IPS-NIHi7 (cell line): ENCODE results near the gene INF2.
"Not testable (repeated sequence)": the region's sequence is repeated elsewhere in the genome, so short reads cannot be mapped to it uniquely, and the experiment has no call there.

Source experiments
- DNase-seq: peaks from one replicate; pipeline ENCODE4 v3.0.0; 2012; ENCODE audit warnings: mixed read lengths; ENCODE audit errors: extremely low spot score

The INF2 gene

DNA sequence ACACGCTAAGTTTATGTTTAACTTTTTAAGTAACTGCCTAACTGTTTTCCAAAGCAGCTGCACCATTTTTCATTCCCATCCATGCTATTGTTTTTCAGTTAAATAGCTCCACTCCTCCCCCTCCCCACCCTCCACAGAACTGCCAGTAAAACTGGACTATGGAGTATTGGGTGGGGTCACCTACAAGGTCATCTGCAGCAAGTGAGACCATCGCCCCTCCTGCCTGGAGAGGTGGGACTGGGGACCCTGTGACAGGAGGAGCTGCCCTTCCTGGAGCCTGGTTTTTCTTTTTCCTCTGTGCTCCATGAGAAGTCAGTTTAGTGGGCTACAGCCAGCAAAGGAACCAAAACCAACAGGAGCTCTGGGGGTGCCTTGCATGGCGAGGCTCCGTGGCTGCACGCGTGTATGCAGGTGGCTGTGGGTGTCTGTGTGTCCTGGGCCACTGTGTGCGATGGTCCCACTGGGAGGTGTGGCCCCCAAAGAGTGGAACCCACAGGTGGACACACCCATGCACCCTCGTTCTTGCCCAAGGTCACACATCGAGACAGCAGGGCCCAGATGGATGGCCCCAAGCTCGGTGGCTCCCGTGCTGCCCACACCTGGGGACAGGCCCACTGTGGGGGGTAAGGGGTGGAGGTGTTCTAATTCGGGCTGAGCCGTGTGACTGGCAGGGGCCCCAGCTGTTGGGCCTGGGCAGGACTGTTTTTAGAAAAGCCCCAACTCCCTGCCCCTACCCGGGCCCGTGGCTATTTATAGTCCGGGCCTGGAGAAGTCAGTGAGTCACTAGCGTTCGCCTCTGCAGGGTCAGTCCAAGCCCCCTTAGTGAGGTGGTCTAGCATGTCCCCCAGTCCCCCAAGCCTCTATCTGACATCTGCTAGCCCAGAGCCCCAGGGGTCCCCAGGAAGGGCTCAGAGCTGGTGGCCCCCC lies 32.4 kb downstream of the INF2 start:
- no peak for DNase-seq

DNA sequence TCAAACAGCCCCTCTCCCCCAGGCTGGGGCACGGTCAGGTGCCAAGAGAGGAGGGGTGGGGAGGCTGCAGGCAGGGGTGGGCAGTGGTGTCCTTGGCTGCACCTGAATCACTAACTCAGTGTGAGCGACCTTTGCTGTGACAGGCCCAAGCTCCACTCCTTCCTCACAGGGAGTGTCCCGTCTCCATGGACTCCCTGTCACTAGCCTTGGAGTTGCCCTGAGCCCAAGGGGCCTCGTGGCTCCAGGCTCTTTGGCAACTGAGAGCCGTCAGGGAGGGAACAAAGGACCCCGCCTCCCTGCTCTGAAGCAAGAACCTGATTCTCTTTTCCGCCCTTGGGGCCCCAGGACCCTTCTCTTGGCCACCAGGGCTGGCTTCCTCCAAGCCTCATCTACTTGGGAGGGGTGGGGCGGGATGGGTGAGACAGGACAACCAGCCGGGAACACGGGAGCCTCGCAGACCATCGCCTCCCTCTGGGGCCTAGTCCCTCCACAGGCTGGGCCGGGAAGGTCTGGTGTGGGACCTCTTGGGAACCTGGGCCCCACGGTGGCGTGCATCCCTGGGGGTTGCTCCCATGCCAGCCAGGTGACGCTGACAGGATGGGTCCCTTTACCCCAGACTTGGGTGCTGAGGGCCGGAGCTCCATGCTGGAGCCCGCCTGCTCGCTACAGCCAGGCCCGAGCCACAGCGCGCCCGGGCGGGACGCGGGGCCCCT lies 33.7 kb downstream of the INF2 start:
- peak; percentile 38 for DNase-seq

GRCh38 chr14:104723651-104724406 lies 34.4 kb downstream of the INF2 start, which contains the start of gene ADSS1:
ADSS1 (plus strand) TSS chr14:104724229; CDS start chr14:104724271, 42 bp downstream.
- DNase-seq, result peak; percentile 93

DNA sequence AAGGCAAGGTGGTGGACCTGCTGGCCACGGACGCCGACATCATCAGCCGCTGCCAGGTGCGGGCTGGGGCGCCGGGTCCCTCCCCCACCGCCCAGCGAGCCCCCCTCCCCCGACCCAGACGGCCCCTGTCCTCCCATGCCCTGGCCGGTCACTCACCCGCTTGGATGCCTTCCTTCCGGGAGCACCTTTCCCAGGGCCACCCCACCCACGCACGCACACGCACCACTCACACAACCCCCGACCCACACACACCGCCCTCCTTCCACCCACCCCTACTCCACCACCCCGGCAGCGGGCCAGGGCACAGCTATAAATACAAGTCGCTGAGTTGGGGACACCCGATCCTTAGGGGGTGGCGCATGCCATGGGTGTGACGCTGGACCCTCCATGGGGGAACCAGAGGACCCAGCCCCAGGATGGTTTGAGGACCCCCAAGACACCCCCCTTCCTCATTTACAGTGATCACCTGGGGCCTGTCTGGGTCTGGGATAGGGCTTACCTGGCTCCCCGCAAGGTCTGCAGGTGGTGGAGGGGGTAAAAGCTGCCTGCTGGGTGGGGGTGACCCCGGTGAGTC lies 35.1 kb downstream of the INF2 start:
- peak; percentile 48 for DNase-seq

GRCh38 chr14:104724981-104725771 lies 35.8 kb downstream of the INF2 start:
- DNase-seq, result peak; percentile 85

DNA sequence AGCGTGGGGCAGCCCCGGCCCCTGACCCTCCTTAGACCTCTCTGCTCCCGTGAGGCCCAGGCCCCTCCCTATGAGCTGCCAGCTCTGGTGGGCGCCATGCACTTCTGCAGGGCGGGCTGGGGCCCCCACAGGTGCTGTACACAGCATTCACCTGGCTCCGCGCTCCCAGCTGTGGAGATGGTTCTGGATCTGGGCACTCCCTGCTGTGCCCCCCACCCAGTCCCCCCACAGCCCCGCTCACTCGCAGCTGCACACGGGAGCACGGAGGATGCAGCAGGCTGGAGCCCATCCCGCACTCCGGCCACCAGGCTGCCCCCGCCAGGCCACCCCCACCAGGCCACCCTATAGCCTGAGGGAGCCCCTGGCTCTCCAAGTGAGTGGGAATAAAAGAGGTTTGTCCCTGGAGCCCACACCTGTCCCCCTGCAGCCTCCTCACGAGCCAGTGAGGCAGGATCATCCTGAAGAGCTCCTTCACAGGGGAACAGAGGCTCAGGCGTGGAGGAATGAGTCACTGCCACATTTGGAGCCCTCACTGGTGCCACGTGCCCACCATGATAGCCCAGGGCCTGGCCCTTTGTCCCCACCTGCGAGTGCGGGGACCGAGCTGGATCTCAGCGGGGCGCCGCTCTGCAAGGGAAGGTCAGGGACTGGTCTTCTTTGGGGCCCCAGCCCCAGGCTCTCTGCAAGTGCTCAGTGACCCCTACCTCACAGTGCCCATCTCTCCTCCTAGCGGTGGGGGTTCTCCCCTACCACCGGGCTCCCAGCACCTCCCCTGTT lies 36.5 kb downstream of the INF2 start:
- DNase-seq, result no peak

- DNase-seq, result no peak
These were observed 37.4 kb downstream of the INF2 start for GRCh38 chr14:104726600-104727451.

DNA sequence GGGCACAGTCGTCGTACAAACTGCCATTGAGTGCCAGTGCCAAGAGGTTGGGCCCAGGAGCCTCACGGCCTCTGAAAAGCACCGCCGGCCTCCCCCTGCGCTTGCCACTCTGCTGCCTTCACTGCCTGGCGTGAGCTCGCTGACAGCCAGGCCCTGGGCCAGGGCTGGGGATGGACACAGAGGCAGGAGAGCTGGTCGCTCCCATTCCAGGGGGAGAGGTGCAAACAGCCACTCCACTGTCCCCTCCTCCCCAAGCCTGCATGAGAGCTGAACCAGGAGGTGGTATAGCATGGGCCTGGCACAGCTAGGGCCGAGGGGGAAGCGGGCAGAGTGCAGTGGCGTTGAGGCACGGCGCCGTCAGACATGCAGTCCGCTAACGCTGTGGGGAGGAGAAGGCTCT lies 39.2 kb downstream of the INF2 start:
- DNase-seq, result no peak

DNA sequence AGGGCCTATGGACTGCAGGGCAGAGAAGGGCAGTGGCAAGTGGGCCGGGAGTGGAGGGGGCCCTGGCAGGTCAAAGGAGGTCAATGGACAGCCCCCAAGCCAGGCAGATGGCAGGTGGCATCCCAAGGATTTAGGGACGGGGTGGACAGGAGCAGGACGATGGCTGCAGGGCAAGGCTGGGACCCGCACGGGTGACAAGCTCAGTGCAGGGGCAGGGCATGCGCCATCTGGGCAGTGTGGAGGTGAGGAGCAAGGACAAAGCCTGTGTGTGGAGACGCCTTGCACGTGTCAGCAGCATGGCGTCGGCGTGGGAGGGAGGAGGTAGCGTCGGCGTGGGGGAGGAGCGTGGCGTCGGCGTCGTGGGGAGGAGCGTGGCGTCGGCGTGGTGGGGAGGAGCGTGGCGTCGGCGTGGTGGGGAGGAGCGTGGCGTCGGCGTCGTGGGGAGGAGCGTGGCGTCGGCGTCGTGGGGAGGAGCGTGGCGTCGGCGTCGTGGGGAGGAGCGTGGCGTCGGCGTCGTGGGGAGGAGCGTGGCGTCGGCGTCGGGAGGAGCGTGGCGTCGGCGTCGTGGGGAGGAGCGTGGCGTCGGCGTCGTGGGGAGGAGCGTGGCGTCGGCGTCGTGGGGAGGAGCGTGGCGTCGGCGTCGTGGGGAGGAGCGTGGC lies 39.9 kb downstream of the INF2 start:
- DNase-seq, result not testable (repeated sequence)

- no peak for DNase-seq
These were observed 40.4 kb downstream of the INF2 start for GRCh38 chr14:104729835-104730181.

DNA sequence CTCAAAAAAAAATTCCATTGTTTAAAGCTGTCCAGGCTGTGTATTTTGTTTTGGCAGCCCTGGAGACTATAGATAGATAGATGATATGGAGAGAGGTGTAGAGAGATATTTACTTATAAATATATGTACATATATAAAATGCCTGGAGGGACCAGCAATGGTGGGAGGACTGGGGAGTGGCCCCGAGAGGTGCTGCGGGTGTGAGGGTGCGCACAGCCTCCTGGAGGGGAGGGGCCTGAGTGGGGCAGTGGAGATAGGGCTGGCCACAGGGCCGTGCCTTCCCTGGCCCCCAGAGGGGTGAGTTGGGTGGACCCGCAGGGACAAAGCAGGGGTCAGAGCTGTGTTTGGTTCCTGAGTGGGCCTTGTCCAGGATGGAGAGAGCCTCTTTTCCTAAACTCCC lies 41.1 kb downstream of the INF2 start:
- no peak for DNase-seq

- DNase-seq, result peak; percentile 82
These were observed 42.2 kb downstream of the INF2 start for GRCh38 chr14:104731320-104732294.

DNA sequence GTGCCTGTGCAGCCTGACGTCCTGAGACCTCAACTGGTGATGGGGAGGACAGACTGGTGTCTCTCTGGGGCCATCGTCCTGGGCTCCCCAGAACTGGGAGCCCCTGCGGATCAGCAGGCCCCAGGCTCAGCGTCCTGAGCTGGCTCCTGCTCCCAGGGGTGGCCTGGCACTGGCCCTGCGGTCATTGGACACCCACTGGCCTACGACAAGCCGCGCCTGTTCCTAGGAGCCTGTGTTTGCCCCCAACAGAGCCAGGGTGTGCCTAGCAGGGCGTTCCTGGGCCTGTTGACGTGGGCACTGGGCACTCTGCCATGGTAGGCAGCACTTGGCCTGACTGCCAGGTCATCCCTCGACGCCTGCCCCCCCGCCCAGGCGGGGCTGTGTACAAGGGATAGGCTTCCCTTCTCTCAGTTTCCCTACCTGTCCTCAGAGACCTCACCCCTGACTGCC lies 43.0 kb downstream of the INF2 start:
- DNase-seq, result no peak

DNA sequence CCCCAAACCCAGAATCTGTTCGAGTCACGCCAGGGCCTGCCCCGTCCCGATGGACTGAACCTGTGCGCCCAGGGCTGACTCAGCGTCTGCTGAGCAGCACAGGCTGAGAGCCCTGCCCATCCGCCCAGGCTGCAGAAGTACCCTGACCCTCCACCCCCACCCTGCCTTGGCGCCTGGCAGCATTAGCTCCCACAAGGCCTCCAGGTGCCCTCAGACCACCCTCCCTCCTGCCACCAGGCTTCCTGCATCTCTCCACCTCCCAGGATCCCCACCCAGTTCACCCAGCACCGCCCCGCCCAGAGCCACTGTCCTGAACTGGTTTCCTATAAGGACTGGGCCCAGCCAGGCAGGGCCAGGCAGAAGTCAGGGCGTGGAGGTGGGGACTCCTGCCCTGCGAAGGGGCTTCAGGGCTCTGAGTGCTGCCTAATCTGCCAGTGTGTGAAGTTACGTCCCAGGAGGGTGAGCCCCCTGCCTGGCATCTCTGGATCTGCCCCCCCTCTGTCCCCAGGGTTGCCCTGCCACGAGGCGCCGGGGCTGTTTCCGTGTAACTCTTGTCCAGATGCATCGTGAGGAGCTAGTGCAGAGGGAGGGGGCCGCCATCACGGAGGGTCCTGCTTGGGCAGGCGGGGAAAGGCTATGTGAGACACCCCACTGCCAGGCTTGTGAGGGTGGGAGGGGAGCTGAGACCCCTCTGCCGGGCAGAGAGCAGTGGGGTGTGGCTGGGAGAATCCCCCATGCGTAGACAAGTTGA lies 43.7 kb downstream of the INF2 start:
- DNase-seq, result no peak

GRCh38 chr14:104734051-104734587 lies 44.7 kb downstream of the INF2 start:
- DNase-seq, result no peak

- DNase-seq, result no peak
These were observed 45.2 kb downstream of the INF2 start for GRCh38 chr14:104734601-104734990.
